ENCODE results near the gene DNAL1.

DNAL1 gene

DNA sequence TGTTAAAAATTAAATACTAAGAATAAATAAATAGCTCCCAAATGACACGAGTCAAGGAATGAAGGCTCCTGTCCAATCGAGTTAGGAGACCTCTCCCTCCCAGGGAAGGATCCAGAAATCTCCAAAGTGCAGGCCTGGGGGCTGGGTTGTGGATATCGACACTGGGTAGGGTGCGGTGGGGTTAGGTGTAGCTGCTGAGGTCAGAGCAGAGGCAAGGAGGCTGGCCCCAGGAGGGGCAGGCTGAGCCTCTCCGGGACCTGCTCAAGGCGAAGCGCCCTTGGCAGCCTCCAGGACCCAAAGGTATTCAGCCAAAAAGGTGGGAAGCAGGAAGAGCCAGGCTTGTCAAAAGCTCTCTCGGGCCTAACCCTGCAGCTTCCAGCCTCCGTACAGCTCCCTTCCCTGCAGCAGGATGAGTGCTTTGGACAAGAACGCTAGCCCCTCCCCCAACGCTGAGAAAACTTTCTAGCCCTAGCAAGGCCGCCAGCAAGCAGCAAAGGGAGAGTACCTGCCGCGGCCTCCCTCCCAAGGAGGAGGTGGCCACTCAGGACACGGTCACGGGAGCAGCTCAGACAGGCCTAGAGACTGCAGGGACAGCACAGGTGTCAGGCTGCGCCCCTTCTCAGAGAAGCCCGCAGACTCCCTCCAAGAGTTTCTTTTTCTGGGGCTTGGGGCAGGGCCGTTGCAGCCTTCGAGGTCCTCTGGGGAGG, 73.1 kb downstream of the DNAL1 start:
- H3K4me3 ChIP-seq (ENCODE audit: low read depth in 1 of 2, low read length in 1 of 2): no peak overlapping the region
- H3K9me3 ChIP-seq: no peaks in the 10 kb centered on the region
- TF ChIP-seq, protein P1, sequence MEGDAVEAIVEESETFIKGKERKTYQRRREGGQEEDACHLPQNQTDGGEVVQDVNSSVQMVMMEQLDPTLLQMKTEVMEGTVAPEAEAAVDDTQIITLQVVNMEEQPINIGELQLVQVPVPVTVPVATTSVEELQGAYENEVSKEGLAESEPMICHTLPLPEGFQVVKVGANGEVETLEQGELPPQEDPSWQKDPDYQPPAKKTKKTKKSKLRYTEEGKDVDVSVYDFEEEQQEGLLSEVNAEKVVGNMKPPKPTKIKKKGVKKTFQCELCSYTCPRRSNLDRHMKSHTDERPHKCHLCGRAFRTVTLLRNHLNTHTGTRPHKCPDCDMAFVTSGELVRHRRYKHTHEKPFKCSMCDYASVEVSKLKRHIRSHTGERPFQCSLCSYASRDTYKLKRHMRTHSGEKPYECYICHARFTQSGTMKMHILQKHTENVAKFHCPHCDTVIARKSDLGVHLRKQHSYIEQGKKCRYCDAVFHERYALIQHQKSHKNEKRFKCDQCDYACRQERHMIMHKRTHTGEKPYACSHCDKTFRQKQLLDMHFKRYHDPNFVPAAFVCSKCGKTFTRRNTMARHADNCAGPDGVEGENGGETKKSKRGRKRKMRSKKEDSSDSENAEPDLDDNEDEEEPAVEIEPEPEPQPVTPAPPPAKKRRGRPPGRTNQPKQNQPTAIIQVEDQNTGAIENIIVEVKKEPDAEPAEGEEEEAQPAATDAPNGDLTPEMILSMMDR (IDR thresholded peaks at IDR 0.05): no peak
- peaks cover 74% of the 10 kb centered on the region for H3K36me3 ChIP-seq
- peaks cover 13 to 16% of the 10 kb centered on the region in 2 experiments for H3K4me1 ChIP-seq (ENCODE audit: control insufficient read depth in 1 of 2, insufficient read depth in 1 of 2, low read depth in 1 of 2, low read length in 1 of 2)
- H3K27ac ChIP-seq: no peak overlapping the region
- peaks cover 14% of the 10 kb centered on the region for H3K27me3 ChIP-seq

DNA sequence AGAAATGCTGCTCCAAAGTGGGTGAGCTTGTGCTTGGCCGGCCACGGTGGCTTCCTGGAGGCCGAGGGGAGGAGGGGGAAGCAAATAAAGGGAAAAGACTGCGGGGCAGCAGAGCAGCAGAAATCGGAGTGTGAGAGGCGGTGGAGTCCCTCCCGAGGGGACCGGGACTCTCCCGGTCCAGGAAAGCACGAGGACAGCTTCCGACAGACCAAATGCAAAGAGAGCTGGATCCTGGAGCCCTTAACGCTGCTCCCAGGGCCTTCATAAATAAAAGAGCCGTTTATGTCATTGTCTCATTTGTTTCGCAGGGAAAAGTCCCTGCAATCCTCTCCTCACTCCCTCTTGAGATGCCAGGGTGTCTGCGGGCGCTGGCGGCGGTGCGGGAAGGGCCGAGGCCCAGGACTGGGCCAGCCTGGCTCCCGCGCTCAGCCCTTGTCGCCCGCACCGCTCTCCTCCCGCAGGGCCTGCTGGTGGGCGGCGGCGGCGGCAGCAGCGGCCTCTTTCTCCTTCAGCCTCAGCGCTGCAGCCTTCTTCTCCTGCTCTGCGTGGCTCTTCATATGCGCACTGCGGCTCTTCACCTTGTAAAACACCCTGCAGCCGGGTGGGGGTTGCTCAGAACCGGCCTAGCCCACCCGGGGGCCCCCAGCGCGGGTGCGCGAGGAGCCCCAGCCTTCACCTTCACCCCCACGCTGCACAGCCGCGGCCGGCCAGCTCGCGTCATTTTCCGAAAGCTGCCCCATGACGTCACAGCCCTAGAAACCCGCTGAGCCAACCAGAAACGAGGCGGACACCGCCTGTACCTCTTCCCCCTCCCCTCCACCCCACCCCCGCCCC, 73.8 kb downstream of the DNAL1 start:
- TF ChIP-seq, protein P1 (IDR thresholded peaks at IDR 0.05): no peak
- H3K4me3 ChIP-seq (ENCODE audit: low read depth in 1 of 2, low read length in 1 of 2): no peak overlapping the region
- H3K27me3 ChIP-seq: peaks cover 7% of the 10 kb centered on the region
- peaks cover 8 to 9% of the 10 kb centered on the region in 2 experiments for H3K4me1 ChIP-seq (ENCODE audit: control insufficient read depth in 1 of 2, insufficient read depth in 1 of 2, low read depth in 1 of 2, low read length in 1 of 2)
- H3K27ac ChIP-seq: no peak overlapping the region
- peaks cover 82% of the 10 kb centered on the region for H3K36me3 ChIP-seq
- no peaks in the 10 kb centered on the region for H3K9me3 ChIP-seq

DNA sequence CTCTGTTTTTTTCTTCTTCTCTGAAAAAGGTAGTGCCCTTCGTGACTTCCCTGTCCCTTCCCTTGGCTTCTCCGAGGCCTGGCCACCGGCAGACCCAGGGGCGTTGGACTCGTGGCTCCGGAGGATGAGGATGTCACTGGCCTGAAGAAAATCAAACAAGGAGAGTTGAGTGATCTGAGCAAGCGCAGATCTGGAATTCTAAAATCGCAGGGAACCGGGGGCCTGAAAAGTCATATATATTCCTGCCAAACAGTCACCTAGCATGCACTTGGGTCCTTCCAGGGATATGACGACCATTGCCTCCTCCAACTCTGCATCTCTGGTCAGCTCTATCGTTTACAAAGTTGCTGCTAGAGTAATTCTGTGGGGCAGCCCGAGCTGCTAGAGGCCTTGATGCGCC, 74.6 kb downstream of the DNAL1 start:
- peaks cover 3% of the 10 kb centered on the region for H3K27me3 ChIP-seq
- no peak overlapping the region for H3K4me3 ChIP-seq (ENCODE audit: low read depth in 1 of 2, low read length in 1 of 2)
- H3K36me3 ChIP-seq: peaks cover 89% of the 10 kb centered on the region
- H3K9me3 ChIP-seq: no peaks in the 10 kb centered on the region
- peaks cover 11 to 13% of the 10 kb centered on the region in 2 experiments for H3K4me1 ChIP-seq (ENCODE audit: control insufficient read depth in 1 of 2, insufficient read depth in 1 of 2, low read depth in 1 of 2, low read length in 1 of 2)
- no peak overlapping the region for H3K27ac ChIP-seq
- TF ChIP-seq, protein P1 (IDR thresholded peaks at IDR 0.05): no peak

DNA sequence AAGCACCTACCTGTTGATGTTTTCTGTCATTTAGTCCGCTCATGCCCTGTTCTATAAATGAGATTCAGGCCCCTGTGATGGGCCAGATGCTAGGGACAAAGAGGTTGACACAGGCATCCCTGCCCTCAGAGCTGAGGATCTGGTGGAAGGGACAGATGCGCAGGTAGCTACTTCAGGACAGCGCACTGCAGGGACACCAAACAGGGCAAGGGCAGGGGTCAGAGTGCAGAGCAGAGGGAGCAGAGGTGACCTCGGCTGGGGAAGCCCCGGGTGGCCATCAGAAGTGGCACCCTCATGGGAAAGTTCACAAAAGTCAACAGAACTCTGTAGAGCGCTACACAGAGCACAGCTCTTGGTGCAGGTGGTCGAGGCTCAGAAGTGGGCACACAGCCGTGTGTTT, 75.0 kb downstream of the DNAL1 start:
- TF ChIP-seq, protein P1 (IDR thresholded peaks at IDR 0.05): no peak
- Histone ChIP-seq H3K27me3 (no peaks in the 10 kb centered on the region), H3K4me1 (ENCODE audit: control insufficient read depth in 1 of 2, insufficient read depth in 1 of 2, low read depth in 1 of 2, low read length in 1 of 2) (peaks cover 13 to 14% of the 10 kb centered on the region in 2 experiments), H3K9me3 (no peaks in the 10 kb centered on the region), H3K27ac (no peak overlapping the region), H3K36me3 (peaks cover 93% of the 10 kb centered on the region), H3K4me3 (ENCODE audit: low read depth in 1 of 2, low read length in 1 of 2) (no peak overlapping the region)

DNA sequence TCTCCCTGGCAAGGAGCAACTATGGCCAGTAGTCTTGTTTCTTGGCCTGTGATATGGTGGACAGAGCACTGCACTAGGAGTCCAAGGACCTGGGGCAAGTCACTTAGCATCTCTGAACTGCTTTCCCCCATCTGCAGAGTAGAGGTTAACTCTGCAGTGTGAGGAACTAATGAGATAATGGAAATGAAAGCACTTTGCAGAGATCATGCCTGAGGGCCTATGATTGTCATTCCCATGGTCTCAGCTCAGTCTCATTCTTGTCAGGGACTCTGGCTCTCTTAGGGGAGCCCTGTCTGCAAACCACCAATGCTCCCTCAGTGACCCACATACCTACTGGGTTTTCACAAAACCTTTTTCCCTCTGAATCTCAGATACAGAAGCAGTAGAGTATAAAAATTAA, 75.8 kb downstream of the DNAL1 start:
- TF ChIP-seq, protein P1 (IDR thresholded peaks at IDR 0.05): no peak
- H3K4me1 ChIP-seq (ENCODE audit: control insufficient read depth in 1 of 2, insufficient read depth in 1 of 2, low read depth in 1 of 2, low read length in 1 of 2): peaks cover 20 to 23% of the 10 kb centered on the region in 2 experiments
- no peaks in the 10 kb centered on the region for H3K9me3 ChIP-seq
- H3K27ac ChIP-seq: no peak overlapping the region
- peaks cover 99% of the 10 kb centered on the region for H3K36me3 ChIP-seq
- H3K27me3 ChIP-seq: no peaks in the 10 kb centered on the region
- H3K4me3 ChIP-seq (ENCODE audit: low read depth in 1 of 2, low read length in 1 of 2): no peak overlapping the region
